ENCODE results near the gene TMEM9.

DNA sequence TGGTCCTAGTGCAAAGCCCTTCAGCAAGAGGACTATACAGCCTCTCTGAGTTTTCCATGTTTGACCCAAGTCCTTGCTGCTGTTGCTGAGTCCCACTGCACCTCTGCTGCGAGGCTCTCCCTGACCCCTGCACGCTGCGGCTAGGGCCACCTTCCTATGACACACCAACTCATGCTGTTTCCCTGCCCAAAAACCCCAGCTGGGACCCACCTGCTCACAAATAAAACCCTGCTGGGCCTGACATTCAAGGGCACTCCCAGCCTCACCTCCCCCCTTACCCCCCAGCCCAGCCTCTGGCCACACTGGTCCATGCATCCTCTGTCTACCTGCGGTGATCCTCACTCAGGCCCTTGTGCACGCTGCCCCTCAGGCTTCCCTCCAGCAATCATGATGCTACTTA, 15.0 kb downstream of the TMEM9 start:
- TF ChIP-seq CTCF (IDR thresholded peaks at IDR 0.05) (no peak), POLR2A (IDR thresholded peaks at IDR 0.05) (no peak), EP300 (IDR thresholded peaks at IDR 0.05) (no peak)
